ENCODE data around the gene TBL2.

GRCh38 chr7:73582664-73583202 lies 4.4 kb upstream of the TBL2 start:
- TF ChIP-seq FOXP1 (CRISPR knock-in tag; IDR thresholded peaks at IDR 0.05; ENCODE audit: borderline replicate concordance) = no peak
- TF ChIP-seq ETV6 (CRISPR knock-in tag; IDR thresholded peaks at IDR 0.05) = no peak
